RKO (cell line): ENCODE data around the gene ZNF672.
"Not testable (repeated sequence)": the region's sequence is repeated elsewhere in the genome, so short reads cannot be mapped to it uniquely, and the experiment has no call there.

Source experiments
- DNase-seq: peaks from one replicate; pipeline ENCODE4 v3.0.0-alpha.2; 2016; ENCODE audit warnings: low spot score

The ZNF672 gene

DNA sequence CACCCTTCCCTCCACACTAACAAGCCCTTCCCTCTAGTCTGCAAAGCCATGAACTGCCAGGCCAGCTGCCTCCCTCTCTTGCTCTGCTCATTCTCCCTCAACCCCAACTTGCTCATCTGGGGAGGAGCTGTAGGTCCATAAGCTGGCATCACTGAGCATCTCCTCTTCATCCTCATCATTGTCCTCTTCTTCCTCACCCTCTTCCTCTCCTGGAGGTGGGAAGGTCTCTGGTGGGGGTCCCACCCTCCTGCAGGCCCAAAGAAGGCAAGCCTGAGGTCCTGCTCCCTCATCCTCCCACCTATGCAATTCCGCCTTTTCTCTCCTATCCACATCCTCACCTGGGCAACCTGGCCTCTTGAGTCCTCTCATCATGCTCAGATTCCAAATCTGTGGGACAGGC is 18.2 kb downstream of the ZNF672 start:
- no peak for DNase-seq

DNA sequence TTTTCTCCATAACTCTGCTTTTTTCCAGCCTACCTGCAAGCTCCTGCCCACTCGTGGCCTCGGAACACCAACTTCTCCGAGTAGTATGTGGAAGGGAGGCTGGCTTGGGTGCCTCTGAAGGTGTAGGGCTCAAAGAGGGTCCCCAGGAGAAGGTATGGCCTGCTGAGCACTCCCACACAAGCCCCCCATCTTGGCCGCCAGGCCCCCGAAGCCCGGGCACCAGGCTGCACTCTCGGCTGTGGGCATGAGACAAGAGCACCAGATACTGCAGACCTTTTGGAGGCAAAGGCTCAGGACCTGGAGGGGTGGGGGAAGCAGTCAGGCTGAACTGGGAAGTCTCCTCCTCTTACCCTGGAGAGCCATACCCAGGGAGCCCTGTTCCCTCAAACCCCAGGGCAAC is 19.2 kb downstream of the ZNF672 start:
- no peak for DNase-seq

GRCh38 chr1:248857749-248858095 is 19.7 kb downstream of the ZNF672 start:
- DNase-seq = no peak

- peak; percentile 79 for DNase-seq
These were observed 20.3 kb downstream of the ZNF672 start for GRCh38 chr1:248858096-248858890.

- peak; percentile 98 for DNase-seq
These were observed 21.2 kb downstream of the ZNF672 start, which contains the start of gene ZNF692 for GRCh38 chr1:248858891-248859889. TSS of gene ZNF692 (minus strand) at chr1:248859085. CDS start at chr1:248858309, 776 bp downstream.

GRCh38 chr1:248860007-248860406 is 22.0 kb downstream of the ZNF672 start:
- no peak for DNase-seq

- no peak for DNase-seq
These were observed 23.6 kb downstream of the ZNF672 start for GRCh38 chr1:248861616-248862015.

DNA sequence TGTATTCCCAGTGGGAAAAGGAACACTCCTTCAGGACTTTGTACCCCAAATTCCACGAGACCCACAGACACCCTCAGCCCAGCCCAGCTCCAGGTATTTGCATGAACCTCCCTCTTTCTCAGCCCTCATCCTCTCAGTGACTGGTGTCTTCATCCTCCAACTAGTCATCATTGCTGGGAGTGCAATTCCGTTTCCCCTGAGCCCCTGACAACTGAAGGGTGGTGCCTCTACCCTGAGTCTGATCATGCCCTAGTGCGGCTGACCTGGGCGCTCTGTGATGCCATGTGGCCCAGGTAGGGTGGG is 24.6 kb downstream of the ZNF672 start:
- no peak for DNase-seq

GRCh38 chr1:248862998-248863881 is 25.2 kb downstream of the ZNF672 start:
- DNase-seq = no peak

DNA sequence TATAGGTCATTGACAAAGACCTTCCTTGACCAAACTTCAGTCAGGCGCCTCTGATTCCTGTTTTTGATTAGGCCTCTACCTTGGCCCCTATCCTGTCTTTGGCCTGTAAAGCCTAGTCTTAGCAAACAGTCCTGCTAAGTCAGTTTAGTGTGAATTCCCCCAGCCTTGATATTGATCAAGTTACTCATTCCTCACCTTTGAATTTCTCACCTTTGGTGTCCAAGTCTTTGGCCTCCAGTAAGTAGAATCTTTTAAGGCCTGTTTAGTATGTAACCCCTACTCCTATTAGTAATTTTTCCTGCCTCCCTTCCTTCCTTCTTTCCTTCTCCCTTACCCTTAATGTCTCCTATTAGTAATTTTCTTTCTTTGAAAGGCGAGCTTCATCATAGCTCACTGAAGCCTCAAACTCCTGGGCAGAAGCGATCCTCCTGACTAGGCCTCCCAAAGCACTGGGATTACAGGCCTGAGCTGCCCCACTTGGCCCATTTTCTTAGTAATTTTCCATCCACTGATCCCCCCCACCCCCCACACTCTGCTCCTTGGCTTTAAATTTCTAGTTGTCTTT is 33.9 kb downstream of the ZNF672 start:
- DNase-seq = no peak

- peak; percentile 81 for DNase-seq
These were observed 34.9 kb downstream of the ZNF672 start for GRCh38 chr1:248872752-248873408.

- peak; percentile 96 for DNase-seq
These were observed 35.5 kb downstream of the ZNF672 start for GRCh38 chr1:248873409-248873992.

DNA sequence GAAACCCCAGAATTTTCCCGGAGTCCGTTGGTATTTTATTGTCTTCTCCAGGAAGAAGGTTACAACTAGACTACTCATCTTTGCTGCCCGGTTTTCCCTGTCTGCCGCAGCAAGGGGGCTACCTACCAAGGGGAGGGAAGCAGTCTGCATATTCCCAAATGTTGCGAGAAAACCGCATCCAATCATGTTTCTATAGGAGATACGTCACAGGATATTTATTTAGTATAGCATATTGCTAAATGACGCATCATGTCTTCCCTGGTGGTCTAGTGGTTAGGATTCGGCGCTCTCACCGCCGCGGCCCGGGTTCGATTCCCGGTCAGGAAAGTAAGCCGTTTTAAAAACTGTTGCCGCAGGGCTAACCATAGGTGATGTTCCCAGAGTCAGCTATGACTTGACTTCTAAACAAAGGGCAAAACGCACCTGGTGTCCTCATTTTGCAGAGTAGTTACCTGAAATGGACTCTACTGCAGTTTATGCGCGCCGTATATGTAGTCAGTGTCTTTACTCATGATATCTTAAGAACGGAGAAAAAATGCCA is 36.0 kb downstream of the ZNF672 start:
- DNase-seq = no peak

DNA sequence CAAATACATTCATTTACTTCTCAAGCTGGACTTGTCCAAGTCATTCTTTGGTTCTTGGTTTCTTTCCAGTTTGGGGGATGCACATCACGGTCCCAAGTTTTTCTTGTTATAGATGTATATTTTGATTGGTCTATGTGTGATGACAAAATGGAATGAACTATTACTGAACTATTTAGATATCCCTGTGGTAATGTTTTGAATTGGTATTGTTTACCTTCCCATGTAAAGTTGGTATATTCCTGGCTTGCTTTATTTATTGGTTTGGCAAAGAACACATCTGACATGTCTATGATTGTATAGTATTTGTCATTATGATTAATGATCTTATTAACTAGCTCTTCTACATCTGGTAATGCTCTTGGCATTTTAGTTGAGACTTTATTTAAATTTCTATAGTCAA is 43.2 kb downstream of the ZNF672 start:
- no peak for DNase-seq

DNA sequence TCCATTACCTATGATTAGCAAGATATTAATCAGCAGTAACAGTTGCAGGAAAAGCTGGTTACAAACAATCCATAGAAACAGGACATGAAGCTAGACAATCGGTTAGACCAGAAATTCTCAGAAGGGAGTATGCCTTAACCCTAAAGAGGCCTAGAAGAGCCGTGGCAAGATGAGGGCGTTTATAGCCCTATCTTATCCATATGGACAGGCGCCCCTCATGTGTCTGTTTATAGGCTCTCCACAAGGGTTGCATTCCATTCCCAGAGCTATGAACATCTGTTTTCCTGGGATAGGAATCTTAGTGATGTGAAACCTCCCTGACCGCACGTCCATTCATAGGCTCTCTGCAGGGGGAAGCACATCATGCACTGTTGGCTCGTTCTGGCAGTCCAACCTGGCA is 44.4 kb downstream of the ZNF672 start:
- not testable (repeated sequence) for DNase-seq

- peak; percentile 27 for DNase-seq
These were observed 46.7 kb downstream of the ZNF672 start for GRCh38 chr1:248884632-248885295.

DNA sequence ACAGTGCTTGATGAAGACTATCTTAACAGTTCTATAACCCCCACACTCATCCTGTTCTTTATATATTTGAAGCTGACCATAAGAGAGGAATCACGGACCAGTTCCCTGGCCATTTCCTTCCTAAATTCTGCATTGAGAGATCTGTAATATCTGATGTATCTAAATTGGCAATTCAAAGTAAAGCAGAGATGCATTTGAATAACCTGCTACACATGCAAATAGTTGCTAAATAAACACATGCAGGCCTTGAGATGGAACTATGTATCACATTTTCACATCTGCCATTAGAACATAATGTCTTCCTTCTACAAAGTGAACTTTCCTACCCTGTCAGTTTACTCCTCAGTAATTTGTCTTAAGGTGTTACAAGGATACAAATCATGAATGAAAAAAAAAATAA is 47.6 kb downstream of the ZNF672 start:
- no peak for DNase-seq

GRCh38 chr1:248886237-248886895 is 48.3 kb downstream of the ZNF672 start:
- no peak for DNase-seq

- DNase-seq = not testable (repeated sequence)
These were observed 51.9 kb downstream of the ZNF672 start for GRCh38 chr1:248889914-248890243.
